Activated CD4-positive, alpha-beta T cell treated with anti-CD3 and anti-CD28 coated beads, Interleukin-2, amount 50 U/mL, for 48 hours (primary cell): Measurements from ENCODE around the gene EPHA2.
A peak's percentile ranks its signal among the peaks of the same experiment; 100 is the strongest.
"Not testable (repeated sequence)": the region's sequence is repeated elsewhere in the genome, so short reads cannot be mapped to it uniquely, and the experiment has no call there.

Experiments used
- DNase-seq, 2 experiments: peaks; one replicate each; pipeline ENCODE4 v3.0.0-alpha.2; 2020

EPHA2 gene

DNA sequence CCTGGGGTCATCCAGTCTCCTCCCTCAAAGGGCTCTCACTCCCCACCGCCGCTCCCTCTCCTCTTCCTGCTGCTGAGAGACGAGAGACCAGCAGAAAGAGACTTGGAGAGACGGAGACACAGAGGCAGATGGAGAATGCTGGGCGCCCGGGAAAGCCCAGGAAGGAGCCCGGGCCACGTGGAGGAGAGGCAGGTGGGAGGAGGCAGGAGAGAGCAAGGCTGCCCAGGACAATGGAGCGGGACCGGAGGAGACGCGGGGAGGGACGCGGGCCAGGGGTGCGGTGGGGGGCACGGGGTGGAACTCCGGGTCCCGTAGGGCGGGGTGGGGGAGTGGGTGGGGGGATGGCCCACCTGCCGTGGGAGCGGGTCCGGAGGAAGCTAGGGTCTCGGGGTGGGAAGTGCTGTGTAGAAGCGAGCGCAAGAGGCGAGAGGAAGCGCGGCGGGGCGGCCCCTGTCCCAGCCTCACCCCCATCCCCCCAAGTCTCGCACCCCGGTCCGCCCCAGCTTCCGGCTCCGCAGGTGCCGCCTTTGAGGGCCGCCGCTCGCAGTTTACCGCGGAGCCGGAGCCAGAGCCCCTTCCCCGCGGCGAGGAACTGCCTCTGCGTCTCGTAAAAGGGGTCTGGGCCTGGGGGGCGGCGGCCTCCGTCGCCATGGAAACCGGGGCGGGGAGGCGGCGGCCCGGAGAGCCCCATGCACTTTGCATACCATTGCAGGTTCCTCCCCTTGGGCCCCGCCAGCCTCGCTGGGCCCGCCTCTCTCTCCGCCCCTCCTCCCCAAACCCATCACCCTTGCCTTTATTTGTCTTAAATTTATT, 11.7 kb upstream of the EPHA2 start:
- DNase-seq = peak; percentile 55 to 67

DNA sequence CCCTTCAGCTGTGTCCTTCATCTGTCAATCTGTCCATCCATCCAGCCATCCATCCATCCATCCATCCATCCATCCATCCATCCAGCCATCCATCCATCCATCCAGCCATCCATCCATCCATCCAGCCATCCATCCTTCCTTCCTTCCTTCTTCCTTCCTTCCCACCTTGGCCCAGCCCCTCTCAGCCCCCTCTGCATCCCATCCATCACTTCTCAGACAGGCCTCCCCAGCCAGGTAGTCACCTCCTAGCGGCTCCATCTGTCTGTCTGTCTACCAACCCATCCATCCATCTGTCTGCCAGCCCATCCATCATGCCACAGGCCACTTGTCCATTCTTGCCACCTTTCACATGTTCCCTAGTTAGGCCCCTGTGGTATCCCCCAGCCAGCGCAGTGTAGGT, 10.2 kb upstream of the EPHA2 start:
- no peak for DNase-seq

DNA sequence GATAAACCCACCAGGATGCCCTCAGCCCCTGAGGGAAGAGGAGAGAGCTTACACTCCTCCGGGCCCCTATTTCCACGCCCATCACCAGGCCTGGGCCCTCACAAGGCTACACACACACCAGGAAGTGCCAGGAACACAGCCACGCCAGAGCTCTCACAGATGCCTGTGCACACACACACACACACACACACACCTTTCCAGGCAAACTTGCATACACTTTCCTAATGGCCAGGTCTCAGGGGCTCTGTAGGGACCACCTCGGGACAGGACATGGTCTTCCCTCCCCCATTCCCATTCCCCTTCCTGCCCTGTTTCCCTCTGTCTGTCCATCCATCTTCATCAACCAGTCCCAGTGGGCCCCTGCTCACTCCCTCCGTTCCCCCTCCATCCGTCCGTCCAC, 9.7 kb upstream of the EPHA2 start:
- DNase-seq = no peak

DNA sequence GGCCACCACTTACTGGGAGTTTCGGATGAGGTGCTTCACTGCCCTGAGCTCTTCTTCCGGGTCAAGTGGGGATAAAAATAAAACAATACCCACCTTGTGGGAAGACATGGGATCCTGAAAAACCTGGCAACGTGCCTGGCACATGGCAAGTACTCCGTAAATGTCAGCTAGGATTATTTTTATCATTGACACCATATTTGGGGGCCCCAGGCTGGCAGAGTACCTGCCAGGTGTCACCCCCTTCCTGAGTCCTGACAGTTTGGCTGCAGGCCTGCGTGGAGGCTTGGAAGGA, 9.2 kb upstream of the EPHA2 start:
- no peak for DNase-seq

DNA sequence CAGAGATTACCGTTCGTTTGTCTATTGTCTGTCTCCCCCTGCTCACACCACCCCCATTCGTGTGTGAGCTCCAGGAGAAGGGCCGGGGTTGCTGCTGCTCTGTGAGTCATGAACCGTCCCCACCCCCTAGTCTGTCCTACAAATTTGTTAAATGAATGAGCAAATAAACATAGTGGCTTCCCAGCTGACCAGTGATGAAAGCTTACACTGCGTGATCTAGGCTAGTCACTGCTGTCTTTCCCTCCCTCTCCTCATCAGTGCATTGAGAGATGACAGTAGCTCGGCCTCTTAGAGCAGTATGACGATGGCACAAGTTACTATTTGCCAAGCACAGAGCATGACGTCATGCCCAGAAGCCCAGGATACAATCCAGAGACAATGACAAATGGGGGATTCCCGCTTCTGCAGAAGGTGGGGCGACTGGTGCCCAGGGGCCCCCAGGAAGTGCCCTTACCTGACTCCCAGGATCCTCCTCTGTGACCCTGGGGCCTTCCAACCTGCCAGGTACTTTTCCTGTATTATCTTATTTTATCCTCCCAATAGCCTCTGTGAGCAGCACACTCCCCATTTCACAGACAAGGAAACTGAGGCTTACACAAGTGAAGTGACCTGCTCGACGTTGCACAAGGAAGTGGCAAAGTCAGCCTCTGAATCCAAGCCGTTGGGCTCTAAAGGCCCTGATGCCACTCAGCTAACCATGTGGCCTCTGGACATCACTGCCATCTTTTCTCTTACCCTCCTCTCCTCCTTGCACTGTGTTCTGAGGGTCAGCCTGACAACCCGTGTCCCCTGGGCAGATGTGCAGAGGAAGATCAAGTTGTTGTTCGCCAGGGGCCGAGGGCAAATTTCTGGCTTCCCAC, 8.6 kb upstream of the EPHA2 start:
- DNase-seq = no peak

DNA sequence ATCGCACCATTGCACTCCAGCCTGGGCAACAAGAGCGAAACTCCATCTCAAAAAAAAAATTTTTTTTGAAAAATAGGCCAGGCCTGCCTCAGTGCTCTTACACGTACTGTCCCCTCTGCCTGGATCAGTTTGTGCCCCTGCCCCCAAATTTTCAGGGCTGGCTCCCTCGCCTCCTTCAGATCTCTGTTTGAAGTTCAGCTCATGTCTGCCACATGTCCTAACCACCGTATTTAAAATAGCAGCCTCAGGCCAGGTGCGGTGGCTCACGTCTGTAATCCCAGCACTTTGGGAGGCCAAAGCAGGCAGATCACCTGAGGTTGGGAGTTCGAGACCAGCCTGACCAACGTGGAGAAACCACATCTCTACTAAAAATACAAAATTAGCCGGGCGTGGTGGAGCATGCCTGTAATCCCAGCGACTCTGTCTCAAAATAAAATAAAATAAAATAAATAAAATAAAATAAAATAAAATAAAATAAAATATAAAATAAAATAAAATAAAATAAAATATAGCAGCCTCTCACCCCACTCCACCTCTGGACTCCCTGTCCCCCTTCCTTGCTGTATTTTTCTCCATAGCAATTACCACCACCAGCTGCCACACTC, 7.8 kb upstream of the EPHA2 start:
- DNase-seq = not testable (repeated sequence)

DNA sequence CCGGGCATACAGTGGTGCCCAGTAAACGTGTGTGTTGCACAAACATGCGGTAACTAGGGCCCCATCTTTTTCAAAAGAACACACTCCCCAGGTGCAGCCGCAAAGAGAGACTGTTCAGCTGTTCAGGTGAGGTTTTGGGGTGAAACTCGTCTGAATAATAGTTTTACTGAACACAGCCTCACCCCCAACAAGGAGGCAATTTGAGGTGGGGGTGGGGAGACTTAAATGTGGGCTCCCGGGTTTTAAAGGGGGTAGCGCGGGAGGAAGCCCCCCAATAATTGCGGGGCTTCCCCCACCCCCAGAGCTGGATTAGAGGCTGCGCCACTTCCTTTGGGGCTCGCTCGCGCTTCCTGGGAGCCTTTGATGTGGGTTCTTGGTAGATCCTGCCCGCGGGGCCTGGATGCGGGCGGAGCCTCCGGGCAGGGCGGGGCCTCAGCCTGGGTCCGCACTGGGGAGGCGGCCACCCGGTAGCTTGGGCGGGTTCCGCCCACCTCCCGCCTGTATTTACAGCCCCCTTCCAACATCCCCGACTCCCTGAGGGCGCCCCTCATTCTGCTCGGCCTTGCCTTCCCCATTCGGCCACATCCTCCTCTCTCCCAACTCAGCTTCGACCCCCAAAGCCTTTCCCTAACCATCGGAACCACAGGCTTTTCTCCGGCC, 6.4 kb upstream of the EPHA2 start:
- DNase-seq = peak; percentile 59 to 69

DNA sequence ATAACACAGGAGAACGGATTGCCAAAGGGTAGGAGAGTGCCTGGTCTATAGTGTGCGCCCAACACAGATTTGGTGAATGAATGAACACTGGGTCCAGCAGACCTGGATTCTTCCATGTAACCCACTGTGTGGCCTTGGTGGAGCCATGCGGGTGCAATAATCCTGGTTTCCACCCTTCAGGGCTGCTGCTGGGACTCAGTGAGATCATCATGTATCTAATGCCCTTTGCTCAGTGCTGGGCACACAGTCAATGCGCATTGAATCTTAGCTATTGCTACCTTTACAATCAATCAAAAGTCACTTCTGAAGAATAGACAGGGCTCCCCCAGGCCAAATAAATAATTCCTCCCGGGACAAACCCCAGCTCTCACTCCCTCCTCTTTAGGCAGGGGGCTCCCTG, 5.8 kb upstream of the EPHA2 start:
- no peak for DNase-seq

DNA sequence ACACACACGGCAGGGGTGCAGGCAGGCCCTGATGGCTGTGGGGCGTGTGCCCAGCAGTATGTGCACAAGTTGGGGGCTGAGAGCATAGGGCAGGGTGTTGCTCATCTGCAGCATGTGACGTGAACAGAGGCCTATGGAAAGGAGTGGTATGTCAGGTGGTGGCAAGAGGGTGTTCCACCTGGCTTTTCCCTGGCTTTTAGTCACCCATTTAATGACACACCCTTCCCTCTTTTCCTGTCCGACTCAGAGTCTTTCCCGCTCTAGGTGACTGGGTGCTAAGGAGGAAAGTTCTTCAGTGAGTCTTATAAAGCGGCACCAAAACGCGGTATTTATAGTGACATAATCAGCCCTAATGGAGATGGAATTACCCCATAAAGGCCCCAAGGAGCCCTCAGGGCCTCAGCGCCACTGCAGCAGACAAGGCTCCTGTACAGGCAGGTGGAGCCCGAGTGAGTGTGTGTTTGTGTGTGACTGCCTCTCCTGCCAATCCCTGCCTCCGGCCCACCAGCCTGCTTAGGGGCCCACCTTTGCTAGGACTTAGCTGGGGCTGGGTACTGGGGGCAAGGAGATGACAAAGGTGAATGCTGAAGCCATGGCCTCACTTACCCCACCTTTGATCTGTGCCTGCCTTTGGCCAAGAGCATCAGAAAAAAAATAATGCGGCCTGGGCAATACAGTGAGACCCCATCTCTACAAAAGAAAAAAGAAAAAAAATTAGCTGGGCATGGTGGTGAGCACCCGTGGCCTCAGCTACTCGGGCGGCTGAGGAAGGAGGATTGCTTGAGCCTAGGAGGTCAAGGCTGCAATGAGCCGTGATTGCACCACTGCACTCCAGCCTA, 3.3 kb upstream of the EPHA2 start:
- DNase-seq = no peak

DNA sequence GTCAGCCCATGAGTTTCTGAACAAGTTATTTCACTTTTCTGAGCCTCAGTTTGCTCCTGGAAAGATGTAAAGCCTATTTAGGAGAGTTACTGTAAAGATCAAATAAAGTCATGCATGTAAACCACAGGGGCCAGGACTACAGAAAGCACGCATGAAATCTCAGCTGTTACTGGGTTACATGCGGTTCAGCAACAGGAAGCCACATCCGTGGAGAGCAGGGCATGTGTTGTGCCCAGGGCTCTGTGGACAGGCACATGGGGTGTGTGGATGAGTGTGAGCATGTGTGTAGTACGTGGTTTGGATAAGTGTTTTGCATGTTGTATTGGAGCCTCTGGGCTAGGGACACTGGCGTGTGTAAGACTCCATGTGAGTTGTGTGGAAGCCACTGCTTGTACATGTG, 2.2 kb upstream of the EPHA2 start:
- peak in 1 of 2 experiments; percentile 12 for DNase-seq

DNA sequence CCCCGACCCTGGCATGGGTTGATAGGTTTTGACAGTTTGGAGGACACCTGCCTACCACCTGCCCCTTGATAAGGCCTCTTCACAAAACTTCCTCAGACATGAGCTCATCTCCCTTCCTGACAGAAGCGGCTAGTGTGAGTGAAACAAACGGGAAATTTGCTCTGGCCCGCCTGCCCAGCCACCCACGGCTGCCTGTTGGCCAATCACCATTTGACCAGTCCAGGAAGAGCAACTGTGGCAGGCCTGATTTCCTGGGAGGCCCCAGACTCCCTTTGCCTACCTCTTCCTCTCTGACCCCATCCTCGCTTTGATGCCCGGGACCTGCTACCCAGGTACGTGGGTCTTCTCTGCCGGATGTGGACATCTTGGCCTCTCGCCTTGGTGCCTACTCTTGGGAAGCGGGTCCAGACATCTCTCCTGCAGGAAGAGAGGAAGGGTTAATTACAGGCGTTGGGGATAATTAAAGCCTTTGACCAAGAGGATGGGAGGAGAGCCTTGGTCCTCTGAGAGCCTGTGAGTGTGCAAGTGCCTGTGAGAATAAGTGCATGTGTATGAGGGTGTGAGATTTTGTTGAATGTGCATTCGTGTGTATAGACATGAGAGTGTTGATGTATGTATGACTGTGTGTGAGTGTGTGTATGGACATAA, 1.1 kb upstream of the EPHA2 start:
- no peak for DNase-seq

DNA sequence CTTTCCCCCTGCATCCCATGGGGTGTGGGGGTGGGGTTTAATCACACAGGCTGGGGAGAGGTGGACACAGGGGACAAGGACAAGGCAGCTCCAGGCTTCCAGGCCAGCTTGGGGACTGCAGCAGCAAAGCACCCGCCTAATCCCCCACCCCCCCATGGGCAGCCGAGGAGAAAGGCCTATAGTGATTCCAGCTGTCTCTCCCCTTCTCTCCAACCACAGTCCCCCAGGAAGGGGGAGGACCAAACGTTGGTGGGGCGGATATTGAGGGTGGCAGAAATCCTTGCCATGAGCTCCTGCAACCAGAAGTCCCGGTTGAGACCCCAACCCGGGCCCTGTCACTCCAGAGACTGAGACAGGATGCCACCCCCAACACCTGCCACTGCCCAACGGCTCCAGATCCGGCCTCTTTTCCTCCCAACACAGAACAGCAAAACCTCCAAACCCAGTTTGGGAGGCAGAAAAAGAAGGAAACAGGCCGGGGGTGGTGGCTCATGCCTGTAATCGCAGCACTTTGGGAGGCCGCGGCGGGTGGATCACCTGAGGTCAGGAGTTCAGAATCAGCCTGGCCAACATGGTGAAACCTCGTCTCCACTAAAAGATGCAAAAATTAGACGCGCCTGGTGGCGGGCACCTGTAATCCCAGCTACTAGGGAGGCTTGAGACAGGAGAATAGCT, 1.7 kb downstream of the EPHA2 start:
- peak in 1 of 2 experiments; percentile 7 for DNase-seq

DNA sequence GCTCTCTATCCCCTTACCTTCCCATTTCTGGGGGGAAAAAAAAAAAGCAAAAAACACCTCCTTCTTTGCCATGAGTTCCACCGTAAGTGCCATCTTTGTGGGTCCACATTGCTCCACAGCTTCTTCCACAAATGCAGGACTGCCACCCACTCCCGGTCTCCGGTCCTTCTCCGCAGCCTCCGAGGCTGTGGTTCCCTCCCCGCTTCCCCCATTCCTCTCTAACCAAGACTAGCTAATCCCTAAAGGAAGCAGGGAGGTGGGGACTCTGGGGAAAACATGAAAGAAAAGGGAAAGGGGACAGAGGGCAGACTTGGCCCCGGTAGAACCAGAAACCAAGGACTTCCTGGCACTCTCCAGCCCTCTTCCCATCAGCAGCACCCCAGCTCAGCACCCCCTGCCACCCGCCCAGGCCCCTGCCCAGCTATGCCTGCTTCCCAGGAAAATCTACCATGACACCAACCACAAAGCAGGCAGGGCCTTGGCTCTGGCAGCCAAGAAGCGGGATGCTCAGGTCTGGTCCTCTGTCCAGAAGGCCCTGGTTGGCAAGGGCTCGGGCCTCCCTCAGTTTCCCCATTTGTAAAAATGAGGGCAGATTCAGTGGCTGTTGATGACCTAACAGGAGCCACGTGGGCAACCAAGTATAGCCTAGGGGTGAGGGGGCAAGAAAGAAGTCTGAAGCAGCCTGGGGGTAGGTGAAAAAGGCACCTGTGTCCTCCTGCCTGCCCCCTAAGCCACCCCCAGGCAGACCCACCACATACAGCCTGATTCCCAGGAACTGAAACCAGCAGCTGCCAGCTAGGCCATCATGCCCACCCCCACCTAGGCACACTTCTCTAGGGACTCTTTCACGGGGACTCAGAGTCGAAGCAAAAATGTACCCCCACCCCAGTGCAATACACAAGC, 2.5 kb downstream of the EPHA2 start:
- no peak for DNase-seq

DNA sequence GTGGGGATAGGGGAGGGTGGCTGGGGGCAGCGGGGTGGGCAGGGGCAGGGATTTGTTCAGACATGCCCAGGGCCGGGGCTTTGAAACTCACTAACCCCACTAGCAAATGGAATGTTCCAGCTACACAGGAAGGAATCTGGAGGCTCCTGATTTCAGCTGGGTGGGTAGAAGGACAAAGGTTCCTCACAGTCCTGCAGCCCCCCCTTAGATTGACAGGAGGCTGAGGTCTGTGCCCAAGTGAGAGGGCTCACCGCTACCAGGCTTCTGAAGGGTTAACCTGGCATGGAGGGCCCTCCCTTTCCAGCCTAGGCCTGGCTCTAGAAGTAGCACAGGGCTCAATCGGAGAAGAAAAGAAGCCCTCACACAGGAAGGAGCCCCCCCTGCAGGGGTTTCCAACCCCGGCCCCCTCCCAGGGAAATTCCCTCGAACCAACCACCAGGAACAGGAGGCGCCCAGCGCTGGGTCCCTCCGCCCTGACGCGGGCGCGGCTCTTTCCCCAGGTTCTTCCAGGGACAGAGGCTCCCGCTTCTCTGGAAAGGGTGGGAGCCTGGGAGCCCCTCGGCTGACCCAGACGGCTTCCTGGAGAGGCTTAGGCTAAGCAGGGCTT, 3.3 kb downstream of the EPHA2 start:
- no peak for DNase-seq

DNA sequence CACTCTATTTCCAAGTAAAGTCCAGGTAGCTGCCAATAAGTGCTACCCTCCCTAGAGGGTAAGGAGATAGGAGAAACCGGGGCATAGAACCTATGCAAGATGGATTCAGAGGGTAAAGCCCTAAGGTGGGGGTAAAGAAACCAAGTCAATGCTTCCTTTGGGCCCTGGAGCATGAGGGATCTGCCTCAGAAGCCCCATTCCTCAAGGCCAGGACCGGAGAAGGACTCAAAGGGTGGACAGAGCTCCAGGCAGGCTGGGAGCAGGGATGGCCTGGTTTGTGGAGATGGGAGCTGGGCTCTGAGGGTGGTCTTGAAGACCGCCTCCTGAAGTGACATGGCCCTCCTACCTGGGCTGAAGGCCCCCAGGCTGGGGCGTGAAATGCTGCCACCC, 3.9 kb downstream of the EPHA2 start:
- no peak for DNase-seq

DNA sequence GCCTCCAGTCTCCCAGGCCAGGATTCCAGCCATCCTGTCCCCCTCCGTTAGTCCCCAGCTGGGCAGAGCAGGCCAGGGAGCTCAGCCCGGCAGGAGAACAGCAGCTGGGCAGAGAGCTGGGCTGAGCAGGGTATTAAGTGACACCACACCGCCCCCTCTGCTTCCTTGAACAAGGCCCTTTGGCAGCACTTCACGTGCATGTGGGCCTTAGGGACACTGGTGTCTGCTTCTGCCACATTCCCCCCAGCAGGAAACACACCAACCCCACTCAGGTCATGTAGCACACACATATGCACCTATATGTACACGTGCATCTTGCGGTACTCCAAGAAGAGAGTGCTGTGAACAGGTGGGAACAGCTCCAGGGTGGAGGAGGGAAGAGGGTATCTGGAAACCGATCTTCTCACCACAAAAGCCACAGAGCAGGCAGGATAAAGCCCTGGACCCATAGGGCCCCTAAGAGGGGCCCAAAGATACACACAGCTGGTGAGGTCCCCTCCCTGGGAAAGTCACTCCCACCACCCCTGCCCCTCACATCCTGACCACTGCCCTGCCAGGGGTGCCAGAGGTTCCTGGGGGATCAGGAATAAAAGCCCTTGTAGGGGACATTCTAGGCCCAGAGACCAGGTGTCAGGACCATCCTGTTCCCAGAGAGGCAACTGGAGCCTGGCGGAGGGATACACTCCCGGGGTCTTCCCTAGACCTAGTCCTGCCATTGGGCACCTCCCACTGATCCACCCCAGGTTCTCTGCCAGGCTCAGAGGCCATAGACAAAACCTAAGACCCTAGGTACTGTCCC, 4.5 kb downstream of the EPHA2 start:
- DNase-seq = no peak

DNA sequence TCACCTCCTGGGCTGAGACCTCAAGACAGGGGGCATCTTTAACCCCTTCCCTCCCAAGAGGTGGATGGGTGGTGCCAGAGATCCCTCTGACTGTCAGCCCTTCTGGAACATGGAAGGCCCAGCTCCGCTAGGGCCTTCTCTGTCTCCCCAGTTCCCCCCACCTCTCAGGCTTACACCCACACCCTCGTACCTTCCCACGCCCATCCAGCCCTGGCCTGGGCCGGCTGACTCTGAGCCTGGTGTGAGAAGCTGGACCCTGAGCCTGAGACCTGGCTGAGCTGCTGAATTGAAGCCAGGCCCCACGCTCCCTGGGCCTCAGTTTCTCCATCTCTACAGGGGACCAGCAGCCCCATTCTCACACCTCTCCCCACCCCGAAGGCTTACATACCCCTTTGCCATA, 5.4 kb downstream of the EPHA2 start:
- no peak for DNase-seq

DNA sequence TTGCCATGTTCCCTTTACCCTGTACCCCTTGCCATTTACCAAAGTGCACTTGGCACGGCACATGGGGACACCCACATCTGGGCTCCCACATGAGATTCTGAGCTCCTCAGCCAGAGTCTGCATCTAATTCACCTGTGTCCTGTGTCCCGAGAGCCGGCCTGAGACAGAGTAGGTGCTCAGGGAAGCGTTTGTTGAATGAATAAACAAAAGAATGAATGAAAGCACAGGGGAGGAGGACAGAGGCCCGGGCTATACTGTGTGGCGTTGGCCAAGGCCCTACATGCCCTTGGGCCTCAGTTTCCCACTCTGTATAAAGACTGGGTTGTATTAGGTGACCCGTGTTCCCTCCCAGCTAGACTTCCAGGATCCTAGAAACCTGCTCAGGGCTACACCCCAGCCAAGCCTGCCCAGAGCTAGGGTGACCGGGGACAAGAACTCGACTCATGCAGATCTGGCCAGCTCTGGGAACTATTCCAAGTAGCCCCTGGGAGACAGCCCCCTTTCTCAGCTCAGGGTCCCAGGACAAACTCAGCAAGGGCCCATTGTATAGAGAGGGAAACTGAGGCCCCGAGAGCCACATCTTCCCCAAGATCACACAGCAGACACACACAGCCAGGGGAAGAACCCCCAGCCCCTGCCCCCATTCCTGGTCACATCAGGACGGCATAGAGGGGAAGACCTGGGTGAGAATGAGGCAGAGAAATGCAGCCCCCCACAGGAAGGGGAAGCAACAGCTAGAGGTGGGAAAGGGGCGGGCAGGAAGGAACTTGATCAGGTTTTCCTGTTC, 6.0 kb downstream of the EPHA2 start:
- no peak for DNase-seq
